Peyer's patch (tissue), 4 donors: Measurements from ENCODE around the gene ANGPTL4.
"Not testable (repeated sequence)": the region's sequence is repeated elsewhere in the genome, so short reads cannot be mapped to it uniquely, and the experiment has no call there.

ENCODE experiments used
- CTCF ChIP-seq, 6 experiments: fragments of 450-650 bp in 4 of 6; fragments of 200-600 bp in 2 of 6; sonication (generic) in 1 of 6; IDR thresholded peaks; one replicate each; pipeline ENCODE4 v1.5.1; 2017 to 2019; ENCODE audit warnings: antibody characterized with exemption in 6 of 6, mild to moderate bottlenecking in 3 of 6, moderate library complexity in 1 of 6
- POLR2A ChIP-seq, 2 donors: fragments of 450-650 bp; IDR thresholded peaks; one replicate each; pipeline ENCODE4 v1.5.1; 2017; ENCODE audit warnings: antibody characterized with exemption in 2 of 2, mild to moderate bottlenecking in 2 of 2, moderate library complexity in 2 of 2

- TF ChIP-seq CTCF, POLR2A (IDR thresholded peaks at IDR 0.05): not testable (repeated sequence)
Measured at GRCh38 chr19:8314981-8315640, 48.8 kb upstream of the ANGPTL4 start.
